Stimulated activated CD4-positive, alpha-beta T cell treated with anti-CD3 and anti-CD28 coated beads, Interleukin-15, amount 100 ng/mL, for 48 hours (primary cell): ENCODE measurements around the gene HACE1.
"Not testable (repeated sequence)": the region's sequence is repeated elsewhere in the genome, so short reads cannot be mapped to it uniquely, and the experiment has no call there.

Experiments
- DNase-seq, 2 donors: peaks; one replicate each; pipeline ENCODE4 v3.0.0-alpha.2; 2020; ENCODE audit warnings: low read depth in 2 of 2

HACE1 gene

GRCh38 chr6:104737567-104737966 is 122.2 kb downstream of the HACE1 start:
- DNase-seq: not testable (repeated sequence)

DNA sequence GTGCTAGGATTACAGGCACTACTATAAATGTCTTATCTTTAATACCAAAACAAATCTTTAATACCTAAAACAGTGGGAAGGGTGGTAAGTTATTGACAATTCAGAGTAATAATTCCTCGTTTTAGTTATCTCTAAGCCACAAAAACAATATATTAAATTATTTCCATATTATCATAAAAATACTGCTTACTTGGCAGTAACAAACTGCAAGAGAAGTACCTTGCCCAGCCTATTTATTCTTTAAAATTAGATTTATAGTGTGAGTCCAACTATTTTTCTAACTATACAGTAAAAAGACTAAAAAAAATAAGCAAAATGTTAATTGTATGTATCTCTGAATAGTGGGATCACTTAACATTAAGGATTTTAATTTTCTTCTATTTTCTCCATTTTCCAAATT is 123.2 kb downstream of the HACE1 start:
- DNase-seq: no peak

- DNase-seq: no peak
These were observed 129.3 kb downstream of the HACE1 start for GRCh38 chr6:104730450-104730849.

GRCh38 chr6:104729433-104729832 is 130.3 kb downstream of the HACE1 start:
- no peak for DNase-seq

DNA sequence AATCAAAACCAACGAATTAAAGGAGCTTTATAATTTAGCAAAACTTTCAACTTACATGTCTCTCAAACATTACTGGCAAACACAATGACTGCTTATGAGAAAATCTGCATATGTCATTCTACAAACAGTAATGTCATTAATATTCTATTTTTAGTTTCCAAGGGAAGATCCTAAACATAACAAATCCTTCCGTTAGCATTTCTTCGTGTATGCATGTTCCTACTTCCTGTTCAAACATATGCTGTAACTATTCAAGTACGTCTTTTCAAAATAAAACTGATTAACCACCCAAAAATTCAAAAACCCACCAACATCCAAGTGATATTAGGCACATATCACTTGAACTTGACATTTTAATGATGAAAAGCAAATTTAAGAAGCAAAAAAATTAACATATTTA is 131.3 kb downstream of the HACE1 start:
- DNase-seq: no peak

GRCh38 chr6:104718672-104719071 is 141.0 kb downstream of the HACE1 start:
- DNase-seq: no peak

DNA sequence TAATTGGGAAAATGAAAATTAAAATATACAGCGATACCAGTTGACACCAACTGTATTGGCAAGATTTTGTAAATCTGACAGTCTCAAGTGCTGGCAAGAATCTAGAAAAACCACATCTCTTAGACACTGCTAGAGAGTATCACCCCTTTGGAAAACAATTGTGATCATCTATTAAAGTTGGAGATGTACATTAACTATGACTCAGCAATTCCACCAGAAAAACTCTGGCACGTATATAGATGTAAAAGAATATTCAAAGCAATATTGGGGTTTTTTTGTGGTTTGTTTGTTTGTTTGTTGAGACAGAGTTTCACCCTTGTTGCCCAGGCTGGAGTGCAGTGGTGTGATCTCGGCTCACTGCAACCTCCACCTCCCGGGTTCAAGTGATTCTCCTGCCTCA is 142.9 kb downstream of the HACE1 start:
- DNase-seq: no peak

GRCh38 chr6:104714796-104715195 is 144.9 kb downstream of the HACE1 start:
- DNase-seq: no peak

DNA sequence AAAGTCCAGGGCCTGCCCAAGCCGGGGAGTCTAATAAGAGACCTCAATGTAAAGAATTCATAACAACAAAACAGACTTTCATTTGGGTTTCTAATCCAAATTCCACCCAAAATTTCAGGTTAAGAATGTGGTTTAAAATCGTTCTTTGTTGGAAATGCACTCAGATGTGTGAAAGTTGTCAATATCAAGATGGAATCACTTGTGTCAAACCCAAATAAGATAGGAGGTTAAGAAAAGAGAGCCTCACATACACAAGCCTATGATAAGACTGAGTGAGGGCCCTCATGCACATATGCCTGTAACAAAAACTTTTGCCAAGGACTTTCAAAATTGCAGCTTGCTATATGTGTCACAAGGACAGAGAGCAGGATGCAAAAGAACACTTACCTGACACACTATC is 145.7 kb downstream of the HACE1 start:
- no peak for DNase-seq

DNA sequence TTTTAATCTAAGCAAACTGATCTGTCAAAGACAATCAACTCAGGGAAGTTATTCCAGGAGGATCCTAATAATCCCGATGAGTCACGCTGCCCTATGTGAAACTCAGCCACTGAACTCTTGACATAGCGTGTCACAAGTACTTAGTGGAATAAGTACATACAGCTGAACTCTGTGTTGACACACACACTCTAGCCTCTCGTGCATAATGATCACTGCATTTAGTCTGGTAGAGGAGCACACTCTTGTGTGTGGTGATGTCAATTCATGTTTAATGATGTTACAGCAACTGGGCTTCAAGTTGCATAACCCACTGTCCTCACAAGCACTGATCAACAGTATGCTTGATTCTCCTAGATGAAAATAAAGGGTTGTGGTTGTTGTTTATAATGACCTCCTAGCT is 148.3 kb downstream of the HACE1 start:
- no peak for DNase-seq

DNA sequence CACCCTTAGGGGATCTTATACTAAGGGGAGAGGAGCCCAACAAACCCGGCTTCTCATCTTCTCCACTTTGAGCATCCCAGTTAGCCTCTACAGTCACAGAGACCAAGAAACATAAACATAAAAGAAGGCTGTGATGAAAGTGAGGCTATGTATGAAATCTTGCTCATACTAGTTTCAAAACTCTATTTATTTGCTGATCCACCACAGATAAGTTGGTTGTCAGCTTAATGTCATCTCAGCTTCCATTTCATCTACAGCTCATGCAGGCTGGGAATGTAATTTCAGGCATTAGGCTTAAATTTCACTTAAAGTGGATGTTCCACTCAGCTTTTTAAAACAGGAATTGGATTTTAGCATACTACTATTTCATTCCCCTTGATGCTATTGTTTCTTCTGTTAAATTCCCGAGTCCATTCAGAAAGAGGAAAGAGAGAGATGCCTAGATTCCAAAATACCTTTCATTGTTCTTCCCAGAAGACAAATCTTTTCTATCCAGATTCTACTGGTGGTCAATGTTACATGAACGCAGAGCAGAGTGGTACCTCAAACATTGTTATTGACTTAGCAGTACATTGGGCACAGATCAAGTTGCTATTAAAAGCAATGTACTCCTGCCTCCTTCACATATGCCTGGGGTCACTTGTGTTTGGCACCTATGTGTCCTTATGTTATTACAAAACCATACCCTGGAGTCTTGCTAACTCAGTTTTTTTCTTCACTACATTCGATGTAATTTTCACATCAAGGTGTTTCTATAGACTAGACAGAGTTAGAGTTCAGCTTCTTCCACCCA is 149.0 kb downstream of the HACE1 start:
- DNase-seq: no peak

DNA sequence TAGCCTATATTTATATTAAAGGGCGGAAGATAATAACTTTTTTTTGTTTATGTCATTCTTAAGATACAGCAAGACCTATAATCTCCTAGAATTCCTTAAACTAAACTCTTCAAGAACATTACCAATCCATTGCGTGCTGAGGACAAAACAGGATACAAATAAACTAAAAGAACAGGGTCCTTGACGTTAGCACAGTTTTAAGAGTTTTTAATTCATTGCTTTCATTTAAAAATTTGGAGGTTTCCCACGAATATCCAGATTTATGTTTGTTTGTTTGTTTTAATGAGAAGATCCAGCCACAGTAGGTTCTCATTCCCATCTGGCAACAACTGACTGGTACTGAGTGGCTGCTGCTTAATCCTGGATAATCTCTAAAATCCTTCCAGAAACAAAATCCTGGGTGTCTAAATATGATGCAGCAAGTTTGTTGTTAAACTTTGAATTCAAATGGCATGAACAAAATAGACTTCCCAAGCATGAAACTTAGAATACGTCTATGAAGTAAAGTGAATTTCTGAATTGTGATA is 153.7 kb downstream of the HACE1 start:
- DNase-seq: no peak

DNA sequence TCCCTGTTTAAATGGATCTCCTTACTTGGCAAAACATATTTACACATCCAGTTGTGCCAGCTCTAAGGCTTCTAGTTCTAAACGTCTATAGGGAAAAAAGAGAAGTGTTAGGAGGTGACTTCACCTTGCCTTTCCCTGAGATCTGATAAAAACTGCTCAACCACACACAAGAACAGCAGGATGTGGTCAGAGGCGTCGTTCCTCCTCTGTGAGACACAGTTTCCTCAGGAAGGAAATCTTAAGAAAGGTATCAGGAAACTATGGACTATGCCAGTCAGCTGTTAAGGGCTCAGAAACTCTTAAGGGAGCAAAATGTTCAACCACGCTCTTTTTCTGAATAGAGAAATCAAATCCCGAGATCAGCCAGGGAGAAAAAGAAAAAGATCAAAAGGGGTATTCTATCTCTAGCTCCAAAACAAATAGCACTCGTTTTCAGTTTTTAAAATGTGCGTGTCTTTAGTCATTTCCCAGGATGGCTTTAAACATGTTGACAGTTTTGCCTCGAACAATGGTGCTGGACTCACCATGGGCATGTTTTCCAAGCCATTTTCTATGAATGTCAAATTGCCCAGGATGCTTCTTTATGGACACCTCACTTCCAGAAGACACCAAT is 154.5 kb downstream of the HACE1 start:
- DNase-seq: peak in 1 of 2 donors; percentile 13

DNA sequence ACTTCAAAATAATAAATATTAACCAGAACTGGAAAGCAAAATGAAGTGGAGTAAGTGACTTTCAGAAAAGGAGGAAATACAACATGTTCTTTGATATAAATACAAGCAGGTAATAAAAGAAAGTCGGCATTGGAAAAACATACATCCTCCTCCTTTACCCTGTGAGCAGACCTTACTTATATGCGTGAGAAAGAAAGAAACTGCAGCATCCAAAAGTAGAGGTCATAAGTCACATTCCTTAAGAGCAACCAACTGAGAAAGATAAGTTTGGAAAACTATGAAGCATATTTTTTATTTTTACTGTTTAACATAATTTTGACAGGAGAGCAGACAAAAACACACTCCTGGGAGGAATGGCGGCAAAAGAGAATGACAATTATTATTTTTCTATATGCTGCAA is 155.5 kb downstream of the HACE1 start:
- no peak for DNase-seq

DNA sequence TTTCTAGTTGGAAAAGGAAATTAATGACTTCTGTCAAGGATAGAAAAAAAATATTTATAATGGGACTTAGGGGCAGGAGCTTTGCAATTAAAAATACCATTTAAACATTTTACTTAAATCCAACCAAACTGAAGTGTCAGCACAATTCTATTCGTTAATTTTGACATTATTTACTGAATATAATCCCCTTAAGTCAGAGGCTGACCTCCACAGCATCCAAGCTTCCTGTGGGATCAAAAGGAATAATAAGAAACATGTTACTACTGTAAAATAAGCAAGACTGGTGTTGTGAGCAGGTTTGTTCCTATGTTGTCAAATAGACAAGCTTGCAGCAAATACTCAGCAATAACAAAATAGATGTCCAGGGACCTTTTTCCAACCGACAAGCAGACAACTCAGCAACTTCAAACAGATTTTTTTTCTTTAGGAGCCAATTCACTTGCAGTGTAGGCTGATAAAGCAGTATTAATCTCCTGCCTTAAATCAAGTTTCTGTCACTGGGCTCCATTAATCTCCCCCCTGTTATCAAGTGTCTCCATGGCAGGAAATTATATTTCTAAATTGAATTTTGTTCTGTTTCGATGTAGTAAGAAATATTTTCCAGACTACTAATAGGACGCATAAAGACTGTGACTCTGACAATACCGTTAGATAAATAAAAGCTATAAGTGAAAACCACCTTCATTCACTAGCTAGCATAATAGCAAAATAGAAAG is 157.4 kb downstream of the HACE1 start:
- DNase-seq: no peak

DNA sequence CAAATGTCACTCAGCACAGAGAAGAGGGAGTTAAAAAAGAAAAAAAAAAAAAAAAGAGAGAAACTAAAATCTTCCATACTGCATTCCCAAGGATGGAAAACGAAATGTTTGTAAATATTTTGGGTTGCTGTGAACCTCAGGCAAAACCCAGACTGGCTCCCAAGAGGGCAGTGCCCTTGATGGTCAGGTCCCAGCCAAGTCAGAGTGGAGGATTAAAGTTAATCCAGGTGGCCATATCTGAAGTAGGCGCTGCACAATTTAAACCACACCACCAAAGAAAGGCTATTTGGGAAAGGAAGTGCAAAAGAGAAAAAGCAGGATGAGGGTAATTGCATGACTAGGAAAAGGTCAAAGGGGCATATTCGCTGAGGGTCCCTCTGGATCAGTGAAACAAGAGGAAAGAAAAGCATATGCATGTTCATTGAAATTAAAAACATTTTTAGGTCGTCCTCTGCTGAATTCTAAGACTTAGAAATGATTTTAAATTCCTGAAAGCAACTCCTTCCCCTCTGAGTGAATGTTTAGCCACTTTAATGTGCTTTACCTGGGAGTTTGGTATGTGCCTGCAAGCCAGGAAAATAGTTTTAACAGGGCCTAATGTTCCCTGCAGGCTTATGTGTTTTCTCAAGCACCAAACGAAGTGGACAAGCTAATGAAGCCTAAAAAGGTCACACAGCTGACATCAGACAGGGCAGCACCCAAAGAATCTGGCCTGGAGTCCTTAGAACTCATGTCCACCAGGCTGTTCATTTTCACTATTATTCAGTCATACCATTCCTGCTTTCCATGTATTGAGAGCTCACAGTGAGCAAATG is 159.1 kb downstream of the HACE1 start:
- DNase-seq: no peak

- DNase-seq: no peak
These were observed 160.0 kb downstream of the HACE1 start for GRCh38 chr6:104699593-104700329.

GRCh38 chr6:104698979-104699378 is 160.7 kb downstream of the HACE1 start:
- no peak for DNase-seq

DNA sequence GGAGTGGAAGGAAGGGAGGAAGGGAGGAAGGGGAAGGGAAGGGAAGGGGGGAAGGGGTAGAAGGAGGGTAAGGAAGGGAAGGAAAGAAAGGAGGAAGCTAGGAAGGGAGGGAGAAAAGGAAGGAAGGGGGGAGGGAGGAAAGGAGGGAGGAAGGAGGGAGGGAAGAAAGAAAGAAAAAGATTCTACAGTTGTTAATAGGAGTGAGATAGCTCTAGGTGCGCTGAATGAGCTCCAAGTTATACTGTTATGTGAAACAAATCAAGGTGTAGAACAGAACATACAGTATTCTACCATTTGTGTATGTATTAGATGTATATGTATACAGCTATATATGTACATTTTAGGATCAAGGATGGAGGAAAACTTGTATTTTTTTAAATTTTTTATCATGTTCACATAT is 167.7 kb downstream of the HACE1 start:
- DNase-seq: no peak

- DNase-seq: no peak
These were observed 170.0 kb downstream of the HACE1 start for GRCh38 chr6:104689551-104690205.
